Thyroid gland (tissue), 4 donors: ENCODE measurements around the gene SH3RF1.

Experiments used
- CTCF ChIP-seq, 6 experiments: fragments of 200-600 bp in 3 of 6; fragments of 450-650 bp in 3 of 6; sonication (generic) in 3 of 6; IDR thresholded peaks; one replicate each; pipeline ENCODE4 v1.5.1; 2016 to 2019; ENCODE audit warnings: antibody characterized with exemption in 6 of 6, mild to moderate bottlenecking in 2 of 6, inconsistent platforms in 1 of 6, moderate library complexity in 1 of 6
- POLR2A ChIP-seq, 2 donors: fragments of 450-650 bp; IDR thresholded peaks; one replicate each; pipeline ENCODE4 v1.6.1; 2017; ENCODE audit warnings: antibody characterized with exemption in 2 of 2, mild to moderate bottlenecking in 2 of 2, moderate library complexity in 1 of 2

- TF ChIP-seq CTCF (IDR thresholded peaks at IDR 0.05) (no peak), POLR2A (IDR thresholded peaks at IDR 0.05) (no peak)
Observed at GRCh38 chr4:169175476-169175875, 95.3 kb downstream of the SH3RF1 start.
